Endodermal cell (in vitro differentiated cells): Measurements from ENCODE around the gene TEKTIP1. TPM values are rescaled to one million over a fixed set of nuclear protein-coding genes. Genes with fewer than 3 reads are reported as not detected.

Experiments used
- DNase-seq: peaks from one replicate; pipeline ENCODE4 v3.0.0-alpha.2; 2017
- H3K27ac ChIP-seq: 2 replicates; pipeline ENCODE4 v1.5.1; 2013; ENCODE audit warnings: mild to moderate bottlenecking, low read depth, low read length, moderate library complexity
- H3K27me3 ChIP-seq: 2 replicates; pipeline ENCODE4 v1.6.1; 2013; ENCODE audit warnings: mild to moderate bottlenecking, low read length, moderate library complexity; ENCODE audit not compliant: insufficient read depth, control insufficient read depth, poor library complexity, severe bottlenecking
- H3K36me3 ChIP-seq: 2 replicates; pipeline ENCODE4 v1.7.0; 2013; ENCODE audit warnings: mild to moderate bottlenecking, low read length, moderate library complexity; ENCODE audit not compliant: control insufficient read depth, insufficient read depth
- H3K4me1 ChIP-seq: one replicate; pipeline ENCODE4 v1.7.0; 2013; ENCODE audit warnings: low read length; ENCODE audit not compliant: control insufficient read depth, insufficient read depth
- H3K4me3 ChIP-seq: 2 replicates; pipeline ENCODE4 v1.5.1; 2013; ENCODE audit warnings: mild to moderate bottlenecking, low read length, moderate library complexity
- H3K9ac ChIP-seq: 2 replicates; pipeline ENCODE4 v1.6.1; 2013; ENCODE audit warnings: mild to moderate bottlenecking, low read length, moderate library complexity; ENCODE audit not compliant: poor library complexity, severe bottlenecking; ENCODE audit errors: extremely low read depth
- H3K9me3 ChIP-seq: 2 replicates; pipeline ENCODE4 v1.6.1; 2013; ENCODE audit warnings: mild to moderate bottlenecking, low read length, moderate library complexity; ENCODE audit not compliant: control insufficient read depth
- H3K27ac Mint-ChIP-seq: 2 replicates; pipeline ENCODE4 v1.8.0; 2020; ENCODE audit warnings: mixed read lengths
- H3K27me3 Mint-ChIP-seq: 2 replicates; pipeline ENCODE4 v1.8.0; 2021; ENCODE audit warnings: mild to moderate bottlenecking, mixed read lengths; ENCODE audit not compliant: insufficient read depth
- H3K36me3 Mint-ChIP-seq: 2 replicates; pipeline ENCODE4 v1.8.0; 2020; ENCODE audit warnings: low read depth, mixed read lengths
- H3K4me1 Mint-ChIP-seq: 2 replicates; pipeline ENCODE4 v1.8.0; 2020; ENCODE audit warnings: mixed read lengths
- H3K4me3 Mint-ChIP-seq: 2 replicates; pipeline ENCODE4 v1.8.0; 2020; ENCODE audit warnings: mild to moderate bottlenecking, moderate library complexity, mixed read lengths
- H3K9me3 Mint-ChIP-seq: 2 replicates; pipeline ENCODE4 v1.8.0; 2020; ENCODE audit warnings: mild to moderate bottlenecking, mixed read lengths
- WGBS, 2 experiments: methylation state at CpG; one replicate each; pipeline versions ENCODE4 v1.1.5 to v1.1.7; 2013; ENCODE audit warnings: missing lambda C conversion rate in 2 of 2, mixed read lengths in 1 of 2; ENCODE audit not compliant: insufficient coverage in 1 of 2, insufficient read length in 1 of 2; 5-methylcytosine and 5-hydroxymethylcytosine counted together
- total RNA-seq, 2 donors: library from RNA; stranded (reverse); fragmentation: NEBNext Ultra II Directional in 1 of 2; extraction: Animal tissue kit (Norgen Biotek cat#: 25700) in 1 of 2; gene quantifications; 2 replicates in 1 of 2; 3 replicates in 1 of 2; pipeline ENCODE4 v1.2.1, GENCODE V29; 2021
- TF ChIP-seq, protein P1 (sequence below): fragments of 200-600 bp; sonication (generic); conservative IDR thresholded peaks from 2 replicates; pipeline ENCODE4 v1.5.0; 2021; ENCODE audit warnings: antibody characterized with exemption, mild to moderate bottlenecking

The TEKTIP1 gene
- total RNA-seq, 2 donors from 2014 or later: 4.6 to 5.7 TPM

DNA sequence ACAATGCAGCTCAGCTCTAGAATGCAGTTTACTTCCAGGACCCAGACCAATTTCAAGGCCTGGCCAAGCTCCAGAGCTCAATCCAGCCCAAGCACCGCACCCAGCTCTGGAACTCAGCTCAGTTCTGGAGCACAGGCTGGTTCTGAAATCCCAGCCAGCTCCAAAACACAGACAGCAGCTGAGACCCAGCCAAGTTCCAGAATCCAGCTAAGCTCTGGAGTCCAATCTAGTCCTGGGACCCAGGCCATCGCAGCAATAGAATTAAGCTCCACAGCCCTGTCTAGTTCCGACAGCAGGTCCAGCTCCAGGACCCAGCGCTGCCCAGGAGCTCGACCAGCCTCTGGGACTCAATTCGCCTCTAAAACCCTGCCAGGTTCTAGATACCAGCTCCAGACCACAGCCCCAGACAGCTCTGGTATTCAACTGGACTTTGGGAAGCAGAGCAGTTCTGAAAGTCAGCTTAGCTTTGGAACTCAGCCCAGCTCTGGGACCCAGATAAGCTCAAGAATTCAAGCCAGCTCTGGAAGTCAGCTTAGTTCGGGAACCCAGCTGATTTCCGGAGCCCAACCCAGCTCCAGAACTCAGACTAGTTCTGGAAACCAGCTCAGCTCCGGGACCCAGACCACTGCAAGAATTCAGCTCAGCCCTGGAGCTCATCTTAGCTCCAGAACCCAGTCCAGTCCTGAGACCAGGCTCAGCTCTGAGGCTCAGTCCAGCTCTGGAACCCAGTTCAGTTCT lies 53.1 kb downstream of the TEKTIP1 start:
- TF ChIP-seq, protein P1, sequence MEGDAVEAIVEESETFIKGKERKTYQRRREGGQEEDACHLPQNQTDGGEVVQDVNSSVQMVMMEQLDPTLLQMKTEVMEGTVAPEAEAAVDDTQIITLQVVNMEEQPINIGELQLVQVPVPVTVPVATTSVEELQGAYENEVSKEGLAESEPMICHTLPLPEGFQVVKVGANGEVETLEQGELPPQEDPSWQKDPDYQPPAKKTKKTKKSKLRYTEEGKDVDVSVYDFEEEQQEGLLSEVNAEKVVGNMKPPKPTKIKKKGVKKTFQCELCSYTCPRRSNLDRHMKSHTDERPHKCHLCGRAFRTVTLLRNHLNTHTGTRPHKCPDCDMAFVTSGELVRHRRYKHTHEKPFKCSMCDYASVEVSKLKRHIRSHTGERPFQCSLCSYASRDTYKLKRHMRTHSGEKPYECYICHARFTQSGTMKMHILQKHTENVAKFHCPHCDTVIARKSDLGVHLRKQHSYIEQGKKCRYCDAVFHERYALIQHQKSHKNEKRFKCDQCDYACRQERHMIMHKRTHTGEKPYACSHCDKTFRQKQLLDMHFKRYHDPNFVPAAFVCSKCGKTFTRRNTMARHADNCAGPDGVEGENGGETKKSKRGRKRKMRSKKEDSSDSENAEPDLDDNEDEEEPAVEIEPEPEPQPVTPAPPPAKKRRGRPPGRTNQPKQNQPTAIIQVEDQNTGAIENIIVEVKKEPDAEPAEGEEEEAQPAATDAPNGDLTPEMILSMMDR: no peak
- DNase-seq: no peak
- Mint-ChIP-seq H3K27ac (no peak overlapping the region), H3K36me3 (no peaks in the 10 kb centered on the region), H3K4me3 (no peak overlapping the region), H3K9me3 (peaks cover 8% of the 10 kb centered on the region), H3K27me3 (peaks cover 42% of the 10 kb centered on the region), H3K4me1 (no peaks in the 10 kb centered on the region)
- H3K36me3 ChIP-seq: no peaks in the 10 kb centered on the region
- peaks cover 11% of the 10 kb centered on the region for H3K27me3 ChIP-seq
- no peaks in the 10 kb centered on the region for H3K9me3 ChIP-seq
- H3K4me1 ChIP-seq: no peaks in the 10 kb centered on the region
- no peak overlapping the region for H3K4me3 ChIP-seq
- 88 to 90% methylated on average over 9 of the region's 9 CpGs for WGBS, 2 experiments
- H3K9ac ChIP-seq: no peak overlapping the region
- no peak overlapping the region for H3K27ac ChIP-seq

DNA sequence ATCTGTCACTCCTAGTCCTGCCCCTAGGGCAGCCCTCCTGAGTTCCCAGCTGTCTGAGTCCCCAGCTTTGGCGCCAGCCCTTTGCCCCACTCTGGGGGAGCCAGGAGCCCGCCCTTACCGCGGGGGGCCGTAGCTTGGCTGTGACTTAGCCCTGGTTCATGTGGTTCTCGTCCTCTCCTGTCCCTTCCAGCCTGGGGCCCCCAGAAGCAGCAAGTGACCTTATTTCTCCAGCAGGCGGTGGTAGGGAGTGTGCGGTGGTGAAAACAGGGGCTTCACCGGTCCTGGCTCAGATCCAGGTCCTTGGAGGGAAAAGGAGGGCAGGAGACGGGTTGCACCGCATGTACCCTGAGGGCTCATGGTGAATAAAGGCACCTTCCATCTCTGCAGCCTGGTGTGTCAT lies 54.2 kb downstream of the TEKTIP1 start:
- DNase-seq: peak; percentile 85
- no peak overlapping the region for H3K4me3 Mint-ChIP-seq

More for the DNA sequence above, 54.2 kb downstream of the TEKTIP1 start:
- H3K36me3 ChIP-seq: no peaks in the 10 kb centered on the region
- H3K9me3 Mint-ChIP-seq: peaks cover 8% of the 10 kb centered on the region
- no peaks in the 10 kb centered on the region for H3K9me3 ChIP-seq
- no peaks in the 10 kb centered on the region for H3K36me3 Mint-ChIP-seq
- no peak overlapping the region for H3K27ac Mint-ChIP-seq
- H3K27me3 ChIP-seq: peaks cover 9% of the 10 kb centered on the region
- WGBS, 2 experiments: 53 to 61% methylated on average over 3 to 11 of the region's 11 CpGs
- no peaks in the 10 kb centered on the region for H3K4me1 Mint-ChIP-seq
- H3K9ac ChIP-seq: no peak overlapping the region
- H3K4me3 ChIP-seq: no peak overlapping the region
- no peaks in the 10 kb centered on the region for H3K4me1 ChIP-seq
- H3K27me3 Mint-ChIP-seq: peaks cover 35% of the 10 kb centered on the region
- no peak overlapping the region for H3K27ac ChIP-seq
- TF ChIP-seq, protein P1: peak; percentile 67

Other genes starting within 250 kb of the TEKTIP1 start
- 1 to 10 TPM; 5.2 to 6.6 TPM for gene NFIC, start 172.6 kb upstream of the TEKTIP1 start, total RNA-seq
- not detected for gene SMIM24, start 58.6 kb upstream of the TEKTIP1 start, total RNA-seq
- not detected for gene SMIM44, start 55.7 kb upstream of the TEKTIP1 start, total RNA-seq
- gene DOHH, start 38.5 kb upstream of the TEKTIP1 start, total RNA-seq: 10 to 100 TPM; 13.4 to 14.3 TPM
- 10 to 100 TPM; 56.7 to 65.1 TPM for gene FZR1, start 32.9 kb upstream of the TEKTIP1 start, total RNA-seq
- gene MFSD12, start 18.4 kb downstream of the TEKTIP1 start, total RNA-seq: 10 to 100 TPM; 48.2 to 62.4 TPM
- gene HMG20B, start 33.8 kb downstream of the TEKTIP1 start, total RNA-seq: 100 to 1,000 TPM in 1 of 2 donors, 10 to 100 TPM in 1; 80.7 to 102 TPM
- 1 to 10 TPM in 1 of 2 donors, under 1 TPM in 1; 0.93 to 1.5 TPM for gene GIPC3, start 46.3 kb downstream of the TEKTIP1 start, total RNA-seq
- gene TBXA2R, start 67.7 kb downstream of the TEKTIP1 start, total RNA-seq: under 1 TPM; 0.29 to 0.42 TPM
- 10 to 100 TPM; 31.5 to 33.5 TPM for gene CACTIN, start 87.6 kb downstream of the TEKTIP1 start, total RNA-seq
- gene PIP5K1C, start 161.3 kb downstream of the TEKTIP1 start, total RNA-seq: 10 to 100 TPM; 43.5 to 51.5 TPM
- gene TJP3, start 169.2 kb downstream of the TEKTIP1 start, total RNA-seq: 10 to 100 TPM; 15.7 to 25.9 TPM
- 10 to 100 TPM; 27.5 to 42.2 TPM for gene APBA3, start 222.5 kb downstream of the TEKTIP1 start, total RNA-seq
- 10 to 100 TPM; 38.1 to 38.9 TPM for gene MRPL54, start 223.5 kb downstream of the TEKTIP1 start, total RNA-seq
- not detected for gene RAX2, start 233.1 kb downstream of the TEKTIP1 start, total RNA-seq
- 1 to 10 TPM; 5.7 to 5.8 TPM for gene MATK, start 247.2 kb downstream of the TEKTIP1 start, total RNA-seq